ENCODE results near the gene TBC1D22B.
A peak's percentile ranks its signal among the peaks of the same experiment; 100 is the strongest.

TBC1D22B gene

GRCh38 chr6:37304766-37305165 lies 47.2 kb downstream of the TBC1D22B start:
- H3K27ac ChIP-seq, result no peak overlapping the region
- TF ChIP-seq CTCF (conservative IDR thresholded peaks at IDR 0.05), result no peak

GRCh38 chr6:37305841-37306425 lies 48.4 kb downstream of the TBC1D22B start:
- no peak for TF ChIP-seq CTCF (conservative IDR thresholded peaks at IDR 0.05)
- H3K27ac ChIP-seq, result no peak overlapping the region; the same call in 1 of the 2 replicates

- peak overlapping the region; percentile 72 for H3K27ac ChIP-seq
- no peak for TF ChIP-seq CTCF (conservative IDR thresholded peaks at IDR 0.05)
Observed at GRCh38 chr6:37306624-37307222, 49.2 kb downstream of the TBC1D22B start.

DNA sequence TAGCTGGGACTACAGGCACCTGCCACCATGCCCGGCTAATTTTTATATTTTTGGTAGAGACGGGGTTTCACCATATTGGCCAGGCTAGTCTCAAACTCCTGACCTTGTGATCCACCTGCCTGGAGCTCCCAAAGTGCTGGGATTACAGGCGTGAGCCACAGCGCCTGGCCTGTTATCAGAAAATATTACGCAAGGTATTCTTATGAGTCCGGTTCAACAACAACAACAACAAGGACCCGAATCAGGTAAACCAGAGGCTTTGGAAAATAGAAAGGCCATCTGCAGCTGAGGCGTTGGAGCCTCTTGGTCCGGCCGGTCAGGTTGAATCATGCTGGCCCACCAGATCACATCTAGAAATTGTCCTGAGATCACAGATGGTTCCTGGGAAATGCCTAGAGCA lies 49.9 kb downstream of the TBC1D22B start:
- peak overlapping the region; percentile 72 for H3K27ac ChIP-seq

DNA sequence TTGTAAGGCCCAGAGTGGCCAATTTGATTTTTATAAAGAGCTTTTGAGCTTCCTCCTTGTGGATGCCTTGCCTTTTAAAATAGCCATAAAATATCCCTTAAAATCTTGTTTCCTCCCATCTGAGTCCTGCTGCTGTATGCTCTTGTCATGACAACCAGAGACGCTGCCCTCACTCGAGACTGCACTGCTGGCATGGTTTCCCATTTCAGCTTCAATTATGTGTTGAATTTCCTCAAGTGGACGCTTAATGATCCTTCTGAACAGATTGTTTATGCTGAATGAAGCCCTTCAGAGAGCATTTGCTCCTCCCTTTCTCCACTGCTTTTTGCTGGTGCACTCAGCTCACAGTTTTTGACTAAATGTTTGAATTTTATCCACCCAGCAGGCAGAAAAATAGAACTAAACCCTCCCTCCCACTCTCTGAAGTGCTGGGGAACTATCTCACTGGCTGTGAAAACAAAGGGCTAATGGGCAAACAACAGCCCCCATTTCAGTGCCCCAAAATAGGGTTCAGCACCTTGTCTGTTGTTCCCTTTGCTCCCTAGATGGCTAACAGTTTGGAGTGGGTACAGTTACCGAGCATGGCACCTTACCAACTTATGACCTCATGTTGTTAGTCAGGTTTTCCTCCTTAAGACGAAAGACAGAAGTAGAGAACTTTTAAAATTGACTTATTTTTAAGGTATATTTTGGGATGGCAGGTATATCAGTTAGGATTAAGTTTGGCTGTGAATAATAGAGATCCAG lies 50.7 kb downstream of the TBC1D22B start:
- peak overlapping the region; percentile 72 for H3K27ac ChIP-seq
- no peak for TF ChIP-seq CTCF (conservative IDR thresholded peaks at IDR 0.05)

DNA sequence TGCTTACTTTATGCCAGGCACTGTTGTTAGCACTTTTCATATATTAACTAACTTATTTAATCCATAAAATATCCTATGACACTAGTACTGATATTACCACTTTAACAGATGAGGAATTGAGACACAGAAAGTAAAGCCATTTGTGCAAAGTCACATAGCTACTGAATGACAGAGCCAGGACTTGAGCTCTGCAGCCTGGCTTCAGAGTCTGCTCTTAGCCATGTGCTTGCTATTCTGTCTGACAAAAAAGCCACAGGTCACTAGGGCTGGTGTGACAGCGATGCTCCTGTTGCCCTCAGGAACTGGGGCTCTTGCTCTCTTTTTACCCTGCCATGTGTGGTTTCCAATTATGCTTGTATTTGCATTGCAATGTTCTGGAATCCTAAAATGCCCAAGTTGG lies 51.5 kb downstream of the TBC1D22B start:
- TF ChIP-seq CTCF (conservative IDR thresholded peaks at IDR 0.05), result no peak
- peak overlapping the region; percentile 72 for H3K27ac ChIP-seq

- no peak overlapping the region for H3K27ac ChIP-seq
- no peak for TF ChIP-seq CTCF (conservative IDR thresholded peaks at IDR 0.05)
Observed at GRCh38 chr6:37309692-37310091, 52.1 kb downstream of the TBC1D22B start.

GRCh38 chr6:37310966-37311365 lies 53.4 kb downstream of the TBC1D22B start:
- no peak for TF ChIP-seq CTCF (conservative IDR thresholded peaks at IDR 0.05)
- H3K27ac ChIP-seq, result no peak overlapping the region
